ENCODE measurements around the gene BAZ2B.

DNA sequence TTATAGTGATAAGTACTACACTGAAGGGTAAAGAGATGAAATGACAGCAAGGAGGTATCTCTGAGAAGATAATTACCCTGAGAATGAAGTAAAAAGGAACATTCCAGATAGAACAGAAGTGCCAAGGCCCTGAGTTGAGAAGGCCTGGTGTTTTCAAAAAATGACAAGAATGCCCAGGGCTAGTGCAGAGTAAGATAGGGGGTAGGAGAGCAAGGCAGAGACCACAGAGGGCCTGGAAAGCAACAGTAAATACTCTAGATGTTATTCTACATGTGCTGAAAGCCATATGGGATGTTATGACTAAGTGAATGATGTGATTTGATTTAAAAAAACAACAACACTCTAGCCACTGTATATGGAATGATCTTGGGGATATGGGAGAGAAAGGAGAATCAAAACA, 52.3 kb downstream of the BAZ2B start:
- TF ChIP-seq DBP (CRISPR knock-in tag; IDR thresholded peaks at IDR 0.05; ENCODE audit: not compliant biosample characterization) (no peak), ZKSCAN5 (CRISPR knock-in tag; IDR thresholded peaks at IDR 0.05) (no peak), TAF15 (IDR thresholded peaks at IDR 0.05; ENCODE audit: low read depth, low read length, poor library complexity, severe bottlenecking) (no peak), ELF1 (CRISPR knock-in tag; IDR thresholded peaks at IDR 0.05) (no peak), SP2 (CRISPR knock-in tag; IDR thresholded peaks at IDR 0.05) (no peak)
- TF ChIP-seq, protein P1, sequence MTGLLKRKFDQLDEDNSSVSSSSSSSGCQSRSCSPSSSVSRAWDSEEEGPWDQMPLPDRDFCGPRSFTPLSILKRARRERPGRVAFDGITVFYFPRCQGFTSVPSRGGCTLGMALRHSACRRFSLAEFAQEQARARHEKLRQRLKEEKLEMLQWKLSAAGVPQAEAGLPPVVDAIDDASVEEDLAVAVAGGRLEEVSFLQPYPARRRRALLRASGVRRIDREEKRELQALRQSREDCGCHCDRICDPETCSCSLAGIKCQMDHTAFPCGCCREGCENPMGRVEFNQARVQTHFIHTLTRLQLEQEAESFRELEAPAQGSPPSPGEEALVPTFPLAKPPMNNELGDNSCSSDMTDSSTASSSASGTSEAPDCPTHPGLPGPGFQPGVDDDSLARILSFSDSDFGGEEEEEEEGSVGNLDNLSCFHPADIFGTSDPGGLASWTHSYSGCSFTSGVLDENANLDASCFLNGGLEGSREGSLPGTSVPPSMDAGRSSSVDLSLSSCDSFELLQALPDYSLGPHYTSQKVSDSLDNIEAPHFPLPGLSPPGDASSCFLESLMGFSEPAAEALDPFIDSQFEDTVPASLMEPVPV (CRISPR knock-in tag; IDR thresholded peaks at IDR 0.05), result no peak
- TF ChIP-seq, protein P2, sequence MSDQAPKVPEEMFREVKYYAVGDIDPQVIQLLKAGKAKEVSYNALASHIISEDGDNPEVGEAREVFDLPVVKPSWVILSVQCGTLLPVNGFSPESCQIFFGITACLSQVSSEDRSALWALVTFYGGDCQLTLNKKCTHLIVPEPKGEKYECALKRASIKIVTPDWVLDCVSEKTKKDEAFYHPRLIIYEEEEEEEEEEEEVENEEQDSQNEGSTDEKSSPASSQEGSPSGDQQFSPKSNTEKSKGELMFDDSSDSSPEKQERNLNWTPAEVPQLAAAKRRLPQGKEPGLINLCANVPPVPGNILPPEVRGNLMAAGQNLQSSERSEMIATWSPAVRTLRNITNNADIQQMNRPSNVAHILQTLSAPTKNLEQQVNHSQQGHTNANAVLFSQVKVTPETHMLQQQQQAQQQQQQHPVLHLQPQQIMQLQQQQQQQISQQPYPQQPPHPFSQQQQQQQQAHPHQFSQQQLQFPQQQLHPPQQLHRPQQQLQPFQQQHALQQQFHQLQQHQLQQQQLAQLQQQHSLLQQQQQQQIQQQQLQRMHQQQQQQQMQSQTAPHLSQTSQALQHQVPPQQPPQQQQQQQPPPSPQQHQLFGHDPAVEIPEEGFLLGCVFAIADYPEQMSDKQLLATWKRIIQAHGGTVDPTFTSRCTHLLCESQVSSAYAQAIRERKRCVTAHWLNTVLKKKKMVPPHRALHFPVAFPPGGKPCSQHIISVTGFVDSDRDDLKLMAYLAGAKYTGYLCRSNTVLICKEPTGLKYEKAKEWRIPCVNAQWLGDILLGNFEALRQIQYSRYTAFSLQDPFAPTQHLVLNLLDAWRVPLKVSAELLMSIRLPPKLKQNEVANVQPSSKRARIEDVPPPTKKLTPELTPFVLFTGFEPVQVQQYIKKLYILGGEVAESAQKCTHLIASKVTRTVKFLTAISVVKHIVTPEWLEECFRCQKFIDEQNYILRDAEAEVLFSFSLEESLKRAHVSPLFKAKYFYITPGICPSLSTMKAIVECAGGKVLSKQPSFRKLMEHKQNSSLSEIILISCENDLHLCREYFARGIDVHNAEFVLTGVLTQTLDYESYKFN (CRISPR knock-in tag; conservative IDR thresholded peaks at IDR 0.05), result no peak
